Type B pancreatic cell (in vitro differentiated cells): ENCODE measurements around the gene COL4A4. TPM values are rescaled to one million over a fixed set of nuclear protein-coding genes. Genes with fewer than 3 reads are reported as not detected.

Source experiments
- DNase-seq: peaks from one replicate; pipeline ENCODE4 v3.0.0; 2021; ENCODE audit warnings: mixed read lengths; ENCODE audit not compliant: unreplicated experiment; ENCODE audit errors: extremely low spot score
- H3K27ac Mint-ChIP-seq: 2 replicates; pipeline ENCODE4 v1.8.0; 2021; ENCODE audit warnings: mild to moderate bottlenecking, mixed read lengths
- H3K27me3 Mint-ChIP-seq: 2 replicates; pipeline ENCODE4 v1.8.0; 2021; ENCODE audit warnings: mixed read lengths
- H3K36me3 Mint-ChIP-seq: 2 replicates; pipeline ENCODE4 v1.8.0; 2021; ENCODE audit warnings: mixed read lengths
- H3K4me1 Mint-ChIP-seq: one replicate; pipeline ENCODE4 v1.8.0; 2021; ENCODE audit warnings: mixed read lengths; ENCODE audit not compliant: unreplicated experiment
- H3K4me3 Mint-ChIP-seq: 2 replicates; pipeline ENCODE4 v1.8.0; 2021; ENCODE audit warnings: mild to moderate bottlenecking, mixed read lengths
- H3K9me3 Mint-ChIP-seq: 2 replicates; pipeline ENCODE4 v1.8.0; 2021; ENCODE audit warnings: mixed read lengths
- CTCF ChIP-seq: fragments of 200-600 bp; sonication (generic); conservative IDR thresholded peaks from 2 replicates; pipeline ENCODE4 v1.5.0; 2021; ENCODE audit warnings: antibody characterized with exemption, mild to moderate bottlenecking
- total RNA-seq: library from RNA; stranded (reverse); gene quantifications from 2 replicates; pipeline ENCODE4 v1.2.1, GENCODE V29; 2021; ENCODE audit warnings: low replicate concordance

Gene COL4A4
- total RNA-seq, 1 donor from 2014 or later: 1.1 TPM

- no peaks in the 10 kb centered on the region for H3K27me3 Mint-ChIP-seq
- no peak overlapping the region for H3K27ac Mint-ChIP-seq
- no peak for TF ChIP-seq CTCF
- no peak for DNase-seq
- no peak overlapping the region for H3K4me3 Mint-ChIP-seq
- no peaks in the 10 kb centered on the region for H3K9me3 Mint-ChIP-seq
- peaks cover 9% of the 10 kb centered on the region for H3K4me1 Mint-ChIP-seq
- H3K36me3 Mint-ChIP-seq: peaks cover 4% of the 10 kb centered on the region
These were observed 185.7 kb downstream of the COL4A4 start for GRCh38 chr2:226978300-226978699.

- no peak overlapping the region for H3K4me3 Mint-ChIP-seq
- no peak for TF ChIP-seq CTCF
- peak overlapping the region; percentile 36 for H3K27ac Mint-ChIP-seq
- DNase-seq: no peak
- peaks cover 5% of the 10 kb centered on the region for H3K36me3 Mint-ChIP-seq
- H3K4me1 Mint-ChIP-seq: peaks cover 9% of the 10 kb centered on the region
- no peaks in the 10 kb centered on the region for H3K27me3 Mint-ChIP-seq
- no peaks in the 10 kb centered on the region for H3K9me3 Mint-ChIP-seq
These were observed 186.2 kb downstream of the COL4A4 start for GRCh38 chr2:226977775-226978190.

- H3K4me1 Mint-ChIP-seq: peaks cover 17% of the 10 kb centered on the region
- H3K27ac Mint-ChIP-seq: no peak overlapping the region
- no peak overlapping the region for H3K4me3 Mint-ChIP-seq
- peaks cover 5% of the 10 kb centered on the region for H3K36me3 Mint-ChIP-seq
- no peaks in the 10 kb centered on the region for H3K9me3 Mint-ChIP-seq
- TF ChIP-seq CTCF: no peak
- H3K27me3 Mint-ChIP-seq: no peaks in the 10 kb centered on the region
- DNase-seq: no peak
These were observed 190.2 kb downstream of the COL4A4 start for GRCh38 chr2:226973816-226974215.

GRCh38 chr2:226971770-226972169 is 192.2 kb downstream of the COL4A4 start:
- Mint-ChIP-seq H3K36me3 (peaks cover 5% of the 10 kb centered on the region), H3K4me1 (peaks cover 9% of the 10 kb centered on the region), H3K27me3 (no peaks in the 10 kb centered on the region), H3K9me3 (no peaks in the 10 kb centered on the region), H3K27ac (no peak overlapping the region), H3K4me3 (no peak overlapping the region)
- no peak for DNase-seq
- no peak for TF ChIP-seq CTCF

- H3K4me1 Mint-ChIP-seq: peaks cover 9% of the 10 kb centered on the region
- no peaks in the 10 kb centered on the region for H3K9me3 Mint-ChIP-seq
- H3K27ac Mint-ChIP-seq: no peak overlapping the region
- no peak for TF ChIP-seq CTCF
- H3K36me3 Mint-ChIP-seq: peaks cover 5% of the 10 kb centered on the region
- H3K4me3 Mint-ChIP-seq: no peak overlapping the region
- no peaks in the 10 kb centered on the region for H3K27me3 Mint-ChIP-seq
- DNase-seq: no peak
These were observed 192.9 kb downstream of the COL4A4 start for GRCh38 chr2:226971084-226971483.

- DNase-seq: no peak
- H3K9me3 Mint-ChIP-seq: no peaks in the 10 kb centered on the region
- peaks cover 5% of the 10 kb centered on the region for H3K36me3 Mint-ChIP-seq
- H3K27ac Mint-ChIP-seq: no peak overlapping the region
- H3K27me3 Mint-ChIP-seq: no peaks in the 10 kb centered on the region
- no peak for TF ChIP-seq CTCF
- no peak overlapping the region for H3K4me3 Mint-ChIP-seq
- peaks cover 9% of the 10 kb centered on the region for H3K4me1 Mint-ChIP-seq
These were observed 193.6 kb downstream of the COL4A4 start for GRCh38 chr2:226970362-226970761.
